Measurements from ENCODE around the gene EIF2B5.

The EIF2B5 gene

DNA sequence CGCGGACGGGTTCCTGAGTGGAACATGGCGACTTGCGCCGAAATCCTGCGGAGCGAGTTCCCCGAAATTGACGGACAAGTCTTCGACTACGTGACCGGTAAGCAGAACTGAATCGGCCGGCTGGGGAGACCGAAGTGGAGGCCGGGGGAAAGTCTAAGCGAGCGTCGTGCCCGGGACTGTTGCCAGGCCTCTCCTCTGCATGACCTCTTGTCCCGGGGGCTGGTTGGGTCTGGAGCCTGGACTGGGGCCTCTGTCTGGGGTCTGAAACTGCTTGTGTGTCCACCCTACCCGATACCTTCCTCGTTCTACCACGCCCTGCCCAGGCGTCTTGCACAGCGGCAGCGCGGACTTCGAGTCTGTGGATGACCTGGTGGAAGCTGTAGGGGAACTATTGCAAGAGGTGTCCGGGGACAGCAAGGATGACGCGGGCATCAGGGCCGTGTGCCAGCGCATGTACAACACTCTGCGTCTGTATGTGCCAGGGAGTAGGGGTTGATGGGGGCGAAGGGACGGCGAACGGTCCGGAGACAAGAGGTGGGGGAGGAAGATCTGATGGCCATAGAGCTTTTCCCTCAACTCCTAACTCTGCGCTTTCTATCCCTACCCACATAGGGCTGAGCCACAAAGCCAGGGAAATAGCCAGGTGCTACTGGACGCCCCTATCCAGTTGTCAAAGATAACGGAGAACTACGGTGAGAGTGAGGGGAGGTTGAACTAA, 51.2 kb downstream of the EIF2B5 start, which contains the start of gene ABCF3:
Gene ABCF3 (plus strand): TSS at position 16 of the 718 bp plus-strand sequence. CDS start 9 bp downstream, at position 25.
- Histone ChIP-seq H3K4me1 (peaks cover 22 to 63% (median 30%) of the 10 kb centered on the region in 10 experiments), H3K36me3 (peaks cover 72 to 80% (median 76%) of the 10 kb centered on the region in 11 experiments), H3K9me3 (replicated peaks in 1 of 11) (no peaks in the 10 kb centered on the region), H3K4me3 (peak within 1 kb of the TSS; percentile 80 to 99 (median 90)), H3K27ac (peak within 1 kb of the TSS; percentile 80 to 94 (median 84)), H3K4me2 (peak within 1 kb of the TSS; percentile 93 to 100 (median 97)), H3K9ac (peak within 1 kb of the TSS; percentile 83 to 92 (median 90)), H4K20me1 (peaks cover 22 to 52% (median 49%) of the 10 kb centered on the region in 11 experiments; a peak in 21 of 22 replicates), H3K27me3 (no peaks in the 10 kb centered on the region)
- no peak for TF ChIP-seq Cebpa-rat (IDR thresholded peaks at IDR 0.05)

DNA sequence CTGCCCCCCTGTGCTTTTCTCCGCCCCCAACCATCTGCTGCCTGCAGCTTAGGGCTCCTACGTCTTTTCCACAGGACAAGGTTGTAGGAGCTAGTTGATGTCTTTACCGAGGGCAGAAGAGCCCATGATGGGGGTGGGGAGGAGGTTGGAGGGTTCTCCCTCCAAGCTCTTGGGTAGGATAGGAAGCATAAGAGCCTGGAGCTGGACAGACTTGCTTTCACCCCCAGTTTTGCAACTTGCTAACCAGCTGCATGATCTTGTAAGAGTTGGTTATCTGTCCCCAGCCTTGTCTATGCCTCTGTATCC, 51.7 kb downstream of the EIF2B5 start:
- peaks cover 72 to 80% (median 76%) of the 10 kb centered on the region in 11 experiments for H3K36me3 ChIP-seq
- H3K4me2 ChIP-seq, result peak overlapping the region; percentile 93 to 100 (median 97)
- peak overlapping the region; percentile 73 to 92 (median 81) for H3K27ac ChIP-seq

DNA sequence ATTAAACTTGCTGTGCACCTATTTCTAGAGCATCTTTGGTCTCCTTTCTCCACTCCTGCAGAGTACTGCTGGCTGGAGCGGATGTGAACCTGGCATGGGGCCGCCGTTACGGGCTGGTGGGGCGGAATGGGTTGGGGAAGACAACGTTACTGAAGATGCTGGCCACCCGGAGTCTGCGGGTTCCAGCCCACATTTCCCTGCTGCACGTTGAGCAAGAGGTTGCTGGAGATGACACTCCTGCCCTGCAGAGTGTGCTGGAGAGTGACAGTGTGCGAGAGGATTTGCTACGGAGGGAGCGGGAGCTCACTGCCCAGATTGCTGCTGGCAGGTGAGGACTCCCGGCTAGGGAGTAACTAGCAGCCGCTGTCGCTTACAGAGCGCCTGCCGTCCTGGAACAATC, 52.9 kb downstream of the EIF2B5 start:
- peak overlapping the region in 2 of 10 experiments; percentile 97 to 98; a peak in 1 of 20 replicates for H3K4me3 ChIP-seq
- H3K36me3 ChIP-seq, result peaks cover 72 to 80% (median 76%) of the 10 kb centered on the region in 11 experiments
- H4K20me1 ChIP-seq, result peaks cover 22 to 66% (median 50%) of the 10 kb centered on the region in 11 experiments; a peak in 21 of 22 replicates
- peak overlapping the region in 3 of 11 experiments; percentile 89 to 92 (median 92); a peak in 4 of 22 replicates for H3K9ac ChIP-seq
- no peaks in the 10 kb centered on the region for H3K27me3 ChIP-seq
- TF ChIP-seq Cebpa-rat (IDR thresholded peaks at IDR 0.05), result no peak
- H3K4me2 ChIP-seq, result peak overlapping the region in 9 of 11 experiments; percentile 93 to 100 (median 96); a peak in 14 of 22 replicates
- H3K4me1 ChIP-seq, result peaks cover 22 to 49% (median 30%) of the 10 kb centered on the region in 10 experiments
- H3K9me3 ChIP-seq (replicated peaks in 1 of 11), result no peaks in the 10 kb centered on the region
- H3K27ac ChIP-seq, result no peak overlapping the region

More for the DNA sequence above, 51.7 kb downstream of the EIF2B5 start:
- Histone ChIP-seq H3K27me3 (no peaks in the 10 kb centered on the region), H4K20me1 (peaks cover 22 to 57% (median 51%) of the 10 kb centered on the region in 11 experiments; a peak in 21 of 22 replicates), H3K4me1 (peaks cover 22 to 58% (median 30%) of the 10 kb centered on the region in 10 experiments), H3K9ac (peak overlapping the region; percentile 83 to 92 (median 90)), H3K9me3 (replicated peaks in 1 of 11) (no peaks in the 10 kb centered on the region), H3K4me3 (peak overlapping the region; percentile 80 to 99 (median 90))
- TF ChIP-seq Cebpa-rat (IDR thresholded peaks at IDR 0.05), result no peak

DNA sequence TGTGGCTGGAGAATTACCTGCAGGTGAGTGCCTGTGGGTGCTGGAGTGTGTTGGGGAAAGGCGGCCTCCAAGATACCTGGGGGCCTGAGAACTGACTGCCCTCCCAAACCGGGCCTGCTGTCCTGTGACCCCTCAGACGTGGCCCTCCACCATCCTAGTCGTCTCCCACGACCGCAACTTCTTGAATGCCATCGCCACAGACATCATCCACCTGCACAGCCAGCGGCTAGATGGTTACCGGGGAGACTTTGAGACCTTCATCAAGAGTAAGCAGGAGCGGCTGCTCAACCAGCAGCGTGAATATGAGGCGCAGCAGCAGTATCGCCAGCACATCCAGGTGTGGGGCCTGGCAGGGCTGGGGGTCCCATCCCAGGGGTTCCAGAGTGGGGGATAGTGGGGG, 54.3 kb downstream of the EIF2B5 start:
- TF ChIP-seq Cebpa-rat (IDR thresholded peaks at IDR 0.05), result no peak
- Histone ChIP-seq H3K4me2 (no peak overlapping the region), H3K27me3 (no peaks in the 10 kb centered on the region), H3K9ac (peak overlapping the region in 1 of 11 experiments; percentile 0; a peak in 1 of 22 replicates), H3K4me3 (no peak overlapping the region), H3K9me3 (replicated peaks in 1 of 11) (no peaks in the 10 kb centered on the region), H3K4me1 (peaks cover 22 to 36% (median 29%) of the 10 kb centered on the region in 10 experiments), H4K20me1 (peaks cover 27 to 77% (median 60%) of the 10 kb centered on the region in 11 experiments; a peak in 21 of 22 replicates), H3K36me3 (peaks cover 72 to 80% (median 76%) of the 10 kb centered on the region in 11 experiments), H3K27ac (no peak overlapping the region)

DNA sequence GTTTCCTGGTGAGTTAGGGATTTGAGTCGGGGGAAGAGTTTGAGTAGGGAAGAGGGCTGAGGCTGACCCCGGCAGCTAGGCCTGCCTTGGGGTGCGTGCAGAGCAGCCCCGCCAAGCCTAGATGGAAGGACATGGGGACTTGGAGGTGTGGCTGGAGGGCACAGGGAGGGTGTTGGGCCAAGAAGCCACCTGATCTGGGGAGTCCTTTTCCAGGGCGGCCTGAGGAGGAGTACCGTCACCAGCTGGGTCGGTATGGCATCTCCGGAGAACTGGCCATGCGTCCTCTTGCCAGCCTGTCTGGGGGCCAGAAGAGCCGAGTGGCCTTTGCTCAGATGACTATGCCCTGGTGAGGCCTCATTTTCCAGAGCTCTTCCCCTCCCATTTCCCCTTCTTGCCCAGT, 57.7 kb downstream of the EIF2B5 start:
- H3K9ac ChIP-seq, result no peak overlapping the region

DNA sequence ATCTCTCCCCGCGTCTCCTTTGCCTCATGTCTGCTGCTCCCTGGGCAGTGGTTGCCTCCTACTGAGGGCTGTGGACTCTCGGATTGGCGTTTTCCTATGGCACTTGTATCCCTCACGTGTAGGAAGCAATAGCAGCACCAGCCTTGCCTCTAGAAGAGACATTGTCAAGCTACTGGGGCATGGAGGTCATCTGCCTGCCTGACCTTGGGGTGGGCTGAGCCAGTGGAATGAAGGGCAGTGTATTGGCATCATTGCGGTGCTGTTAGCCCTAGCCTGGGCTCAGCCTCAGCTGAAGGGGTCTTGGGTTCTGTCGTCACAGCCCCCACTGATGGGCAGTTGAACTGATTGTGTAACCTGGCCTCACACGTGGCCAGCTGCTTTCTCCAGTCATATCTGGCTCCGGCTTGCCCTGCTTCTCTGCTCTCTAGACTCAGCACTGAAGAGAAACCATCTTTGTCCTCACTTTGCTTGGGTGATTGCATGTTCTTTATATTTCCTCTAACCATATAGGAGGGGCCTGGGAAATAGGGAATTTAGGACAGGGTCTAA, 58.9 kb downstream of the EIF2B5 start:
- Histone ChIP-seq H3K9me3 (replicated peaks in 1 of 11) (no peaks in the 10 kb centered on the region), H3K9ac (no peak overlapping the region), H3K36me3 (peaks cover 65 to 78% (median 75%) of the 10 kb centered on the region in 11 experiments), H3K4me3 (no peak overlapping the region), H4K20me1 (peaks cover 5 to 73% (median 39%) of the 10 kb centered on the region in 11 experiments; a peak in 20 of 22 replicates), H3K4me2 (no peak overlapping the region), H3K27ac (no peak overlapping the region), H3K27me3 (no peaks in the 10 kb centered on the region), H3K4me1 (no peaks in the 10 kb centered on the region; a peak in 1 of 20 replicates)
- no peak for TF ChIP-seq Cebpa-rat (IDR thresholded peaks at IDR 0.05)

More for the DNA sequence above, 57.7 kb downstream of the EIF2B5 start:
- H3K9me3 ChIP-seq (replicated peaks in 1 of 11), result no peaks in the 10 kb centered on the region
- no peak overlapping the region for H3K27ac ChIP-seq
- H3K27me3 ChIP-seq, result no peaks in the 10 kb centered on the region
- H3K4me2 ChIP-seq, result no peak overlapping the region
- H4K20me1 ChIP-seq, result peaks cover 16 to 84% (median 51%) of the 10 kb centered on the region in 11 experiments; a peak in 20 of 22 replicates
- peaks cover under 1 to 11% (median 6%) of the 10 kb centered on the region in 10 experiments; a peak in 13 of 20 replicates for H3K4me1 ChIP-seq
- H3K4me3 ChIP-seq, result no peak overlapping the region
- H3K36me3 ChIP-seq, result peaks cover 77 to 90% (median 87%) of the 10 kb centered on the region in 11 experiments
- no peak for TF ChIP-seq Cebpa-rat (IDR thresholded peaks at IDR 0.05)

All from BLaER1 treated with 17β-estradiol and CSF1 and Interleukin-3, amounts not matched to agents 10 nM and 100 nM (cell line).